EL (cell line): ENCODE measurements around the gene GPNMB.
"Not testable (repeated sequence)": the region's sequence is repeated elsewhere in the genome, so short reads cannot be mapped to it uniquely, and the experiment has no call there.

Experiments used
- DNase-seq: peaks from one replicate; pipeline ENCODE4 v3.0.0-alpha.2; 2016

Gene GPNMB

DNA sequence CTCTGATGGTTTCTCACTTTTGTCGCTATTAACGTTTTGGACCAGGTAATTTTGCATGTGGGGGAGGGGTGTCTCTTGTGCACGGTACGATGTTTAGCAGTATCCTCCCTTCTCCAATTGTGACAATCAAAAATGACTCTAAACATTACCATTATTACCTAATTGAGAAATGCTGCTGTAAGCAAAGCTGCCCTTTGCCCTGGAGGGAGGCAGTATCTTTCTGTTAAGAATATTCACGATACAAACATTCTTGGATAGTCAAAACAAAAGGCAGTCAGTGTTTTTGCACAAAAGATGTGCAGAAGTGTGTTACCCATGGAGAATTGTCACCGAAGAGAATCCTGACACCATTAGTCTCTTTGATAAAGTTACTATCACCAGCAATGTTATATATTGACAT, 62.2 kb downstream of the GPNMB start:
- DNase-seq = no peak

DNA sequence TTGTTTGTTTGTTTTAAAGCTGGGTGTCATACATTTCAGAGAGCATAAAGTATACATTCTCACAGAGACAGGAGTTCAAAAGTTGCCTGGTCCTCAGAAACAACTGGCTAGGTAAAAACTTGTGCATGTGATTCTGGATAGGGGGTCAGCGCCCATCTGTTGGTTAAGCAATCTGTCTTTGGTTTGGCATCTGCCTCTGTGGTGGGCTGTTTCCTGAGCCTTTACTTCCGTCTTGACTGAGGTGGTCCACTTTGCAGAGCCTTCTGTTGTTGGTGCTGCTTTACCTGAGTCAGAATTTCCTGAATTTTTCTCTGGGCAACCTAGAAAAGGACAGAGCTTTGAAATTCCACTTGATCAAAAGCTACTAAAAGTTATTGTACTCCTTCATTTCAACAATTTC, 65.6 kb downstream of the GPNMB start:
- not testable (repeated sequence) for DNase-seq

DNA sequence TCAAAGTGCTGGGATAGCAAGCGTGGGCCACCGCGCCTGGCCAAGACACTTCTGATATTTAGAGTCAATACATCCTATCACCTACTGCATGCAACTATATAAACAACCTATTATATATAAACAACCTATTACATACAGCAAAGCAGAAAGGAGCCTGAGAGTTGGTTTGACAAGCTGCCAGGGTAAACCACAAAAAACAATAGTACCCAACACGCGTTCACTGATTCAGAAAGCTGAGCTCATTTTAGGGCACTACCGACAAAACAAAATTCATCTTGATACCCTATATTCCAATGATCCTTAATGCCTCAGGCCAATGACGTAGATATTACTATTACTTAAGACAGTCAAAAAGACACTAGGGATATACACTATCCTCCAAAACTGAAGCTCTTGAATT, 68.8 kb downstream of the GPNMB start:
- DNase-seq = no peak
